HG03159 (cell line): Measurements from ENCODE around the gene HMCN2.
"Not testable (repeated sequence)": the region's sequence is repeated elsewhere in the genome, so short reads cannot be mapped to it uniquely, and the experiment has no call there.

Source experiments
- ATAC-seq: cut with Tn5 transposase; IDR thresholded peaks from one replicate; pipeline ENCODE4 v1.9.1; 2021; ENCODE audit warnings: mild to moderate bottlenecking, moderate library complexity; ENCODE audit not compliant: unreplicated experiment

The HMCN2 gene

GRCh38 chr9:130428086-130428665, 162.6 kb downstream of the HMCN2 start:
- no peak for ATAC-seq

DNA sequence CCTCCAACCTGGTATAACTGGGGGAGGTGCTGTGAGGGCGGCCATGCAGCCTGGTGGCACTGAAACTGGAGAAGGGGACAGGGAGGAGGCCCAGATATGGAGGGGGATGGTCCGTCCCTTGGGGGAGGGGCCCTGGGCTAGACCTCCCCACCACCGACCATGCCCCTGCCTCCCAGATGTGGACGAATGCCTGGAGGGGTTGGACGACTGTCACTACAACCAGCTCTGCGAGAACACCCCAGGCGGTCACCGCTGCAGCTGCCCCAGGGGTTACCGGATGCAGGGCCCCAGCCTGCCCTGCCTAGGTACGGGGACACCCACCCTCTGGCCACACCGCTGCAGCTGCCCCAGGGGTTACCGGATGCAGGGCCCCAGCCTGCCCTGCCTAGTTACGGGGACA, 163.8 kb downstream of the HMCN2 start:
- no peak for ATAC-seq

DNA sequence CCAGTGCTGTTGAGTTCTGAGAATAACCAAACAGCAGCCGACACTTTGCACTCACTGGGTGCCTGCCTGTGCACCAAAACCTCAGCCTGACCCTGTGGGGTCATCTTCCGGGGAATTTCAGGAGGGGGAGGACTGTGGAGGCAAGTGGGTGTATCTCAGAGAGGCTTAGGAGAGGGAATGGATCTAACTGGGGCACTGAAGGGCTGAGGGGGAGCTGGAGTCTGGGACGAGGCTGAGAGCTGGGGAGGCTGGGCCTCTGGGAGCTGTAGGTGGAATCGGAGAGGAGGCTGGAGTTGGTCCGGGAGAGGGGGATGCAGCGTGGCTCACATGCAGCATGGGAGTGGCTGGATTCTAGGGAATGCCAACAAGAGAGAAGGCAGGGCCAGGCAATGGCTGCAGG, 164.3 kb downstream of the HMCN2 start:
- ATAC-seq = no peak

- ATAC-seq = no peak
Observed at GRCh38 chr9:130430232-130430631, 164.7 kb downstream of the HMCN2 start.

GRCh38 chr9:130430734-130431535, 165.4 kb downstream of the HMCN2 start:
- ATAC-seq = no peak

DNA sequence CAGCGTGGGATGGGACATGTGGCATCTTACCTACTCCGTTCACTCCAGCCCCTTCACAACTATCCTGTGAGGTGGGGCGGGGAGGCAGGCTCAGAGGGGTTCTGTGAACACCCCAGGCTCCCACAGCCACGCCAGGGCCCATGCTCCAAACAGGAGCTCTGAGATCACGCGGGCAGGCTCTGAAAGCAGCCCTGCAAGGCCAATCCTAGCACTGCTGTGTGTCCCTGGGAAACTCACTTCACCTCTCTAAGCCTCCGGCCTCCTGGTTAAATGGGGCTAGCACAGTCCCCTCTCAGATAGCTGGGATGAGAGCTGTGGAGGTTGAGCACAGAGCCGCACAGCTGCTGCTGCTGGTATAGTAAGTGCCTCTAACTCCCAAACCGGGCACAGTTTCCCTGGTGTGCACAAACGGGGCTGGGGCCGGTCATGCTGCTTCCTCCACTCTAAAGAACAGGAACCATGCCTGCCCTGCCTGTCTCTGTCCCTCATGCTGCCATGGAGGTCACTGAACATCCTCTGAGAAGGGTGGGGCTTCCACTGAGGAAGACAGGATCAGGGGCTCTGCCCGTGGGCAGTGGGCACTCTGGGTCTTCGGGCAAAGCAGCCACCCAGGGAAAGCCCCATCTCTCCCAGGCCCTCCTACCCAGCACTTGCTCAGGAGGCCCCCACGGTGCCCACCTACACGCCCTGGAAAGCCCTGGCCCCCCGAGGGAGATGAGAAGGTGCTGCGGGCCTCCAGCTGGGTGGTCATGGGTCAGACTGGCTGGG, 166.2 kb downstream of the HMCN2 start:
- no peak for ATAC-seq

DNA sequence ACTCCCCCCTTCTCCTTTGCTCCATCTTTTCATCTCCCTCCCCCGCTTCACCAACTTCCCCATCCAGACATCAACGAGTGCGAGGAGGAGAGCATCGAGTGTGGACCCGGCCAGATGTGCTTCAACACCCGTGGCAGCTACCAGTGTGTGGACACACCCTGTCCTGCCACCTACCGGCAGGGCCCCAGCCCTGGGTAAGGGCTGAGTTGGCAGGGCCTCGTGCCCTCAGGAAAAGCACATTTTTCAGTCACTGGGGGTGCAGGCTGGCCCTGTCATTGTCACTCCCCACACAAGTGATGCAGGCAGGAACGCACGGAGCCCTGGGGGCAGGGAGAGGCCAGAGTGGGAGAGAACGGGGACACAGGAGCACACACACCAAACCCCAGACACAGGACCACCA, 166.8 kb downstream of the HMCN2 start:
- no peak for ATAC-seq

- ATAC-seq = no peak
Observed at GRCh38 chr9:130432796-130433167, 167.2 kb downstream of the HMCN2 start.

DNA sequence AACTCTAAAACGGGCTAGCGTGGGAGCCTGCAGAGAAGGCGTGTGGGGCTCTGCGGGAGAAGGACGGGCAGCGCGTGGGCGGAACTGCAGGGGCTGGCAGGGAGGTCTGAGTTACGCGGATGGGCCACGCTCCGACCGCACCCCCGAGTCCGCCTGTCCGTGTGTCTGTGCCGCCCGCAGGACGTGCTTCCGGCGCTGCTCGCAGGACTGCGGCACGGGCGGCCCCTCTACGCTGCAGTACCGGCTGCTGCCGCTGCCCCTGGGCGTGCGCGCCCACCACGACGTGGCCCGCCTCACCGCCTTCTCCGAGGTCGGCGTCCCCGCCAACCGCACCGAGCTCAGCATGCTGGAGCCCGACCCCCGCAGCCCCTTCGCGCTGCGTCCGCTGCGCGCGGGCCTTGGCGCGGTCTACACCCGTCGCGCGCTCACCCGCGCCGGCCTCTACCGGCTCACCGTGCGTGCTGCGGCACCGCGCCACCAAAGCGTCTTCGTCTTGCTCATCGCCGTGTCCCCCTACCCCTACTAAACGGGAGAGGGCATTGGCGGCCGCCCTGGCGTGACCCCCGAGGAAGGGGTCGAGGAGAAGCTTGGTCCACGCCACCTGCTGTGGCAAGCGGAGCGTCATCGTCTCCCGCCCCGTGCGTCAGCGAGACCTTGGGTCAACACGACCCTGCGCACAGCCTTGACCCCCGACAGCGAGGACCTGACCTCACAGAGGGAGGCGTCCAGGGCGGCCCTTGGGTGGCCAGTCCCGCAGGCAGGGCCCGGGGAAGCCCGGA, 167.8 kb downstream of the HMCN2 start:
- no peak for ATAC-seq

- no peak for ATAC-seq
Observed at GRCh38 chr9:130433947-130434262, 168.3 kb downstream of the HMCN2 start.

GRCh38 chr9:130434656-130435055, 169.1 kb downstream of the HMCN2 start:
- not testable (repeated sequence) for ATAC-seq

GRCh38 chr9:130437011-130437789, 171.6 kb downstream of the HMCN2 start:
- ATAC-seq = no peak

DNA sequence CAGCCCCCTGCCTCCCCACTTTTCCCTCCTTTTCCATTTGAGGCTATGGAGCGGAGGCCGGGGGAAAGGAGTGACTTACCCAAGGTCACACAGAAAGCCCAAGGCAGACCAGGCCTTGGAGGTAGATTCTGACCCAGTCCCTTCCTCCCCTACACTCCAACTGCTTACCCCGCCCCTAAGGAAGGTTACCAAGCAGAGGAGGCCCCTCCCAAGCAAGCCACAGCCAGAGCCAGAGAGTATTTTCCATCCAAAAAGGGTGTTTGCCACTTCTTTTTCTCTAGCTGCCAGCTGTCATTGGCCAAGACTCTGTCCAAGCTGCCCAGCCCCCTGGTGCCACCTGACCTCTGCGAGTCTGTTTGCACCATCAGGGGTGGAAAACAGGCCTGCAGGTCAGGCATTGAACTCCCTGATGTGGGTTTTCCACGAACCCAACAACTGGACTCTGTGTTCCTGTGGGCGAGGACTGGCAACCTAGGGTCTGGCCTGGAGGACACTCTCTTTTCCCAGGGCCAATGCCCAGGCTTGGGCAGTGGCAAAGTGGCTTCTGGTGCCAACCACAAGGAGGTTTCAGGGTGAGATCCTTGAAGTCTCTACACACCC, 172.9 kb downstream of the HMCN2 start:
- no peak for ATAC-seq

DNA sequence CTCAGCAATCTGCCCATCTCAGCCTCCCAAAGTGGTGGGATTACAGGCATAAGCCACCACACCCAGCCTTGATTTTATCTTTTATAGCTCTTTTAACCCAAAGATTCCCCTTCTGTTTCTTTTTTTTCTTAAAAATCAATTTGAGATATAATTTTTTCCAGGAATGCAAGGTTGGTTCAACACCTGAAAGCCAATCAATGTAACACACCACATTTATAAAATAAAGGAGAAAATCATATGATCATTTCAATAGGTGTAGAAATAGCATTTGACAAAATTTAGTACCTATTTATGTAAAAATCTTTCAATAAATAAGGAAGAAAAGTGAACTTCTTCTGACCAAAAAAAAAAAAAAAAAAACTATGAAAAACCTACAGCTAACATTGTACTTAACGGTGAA, 175.5 kb downstream of the HMCN2 start:
- no peak for ATAC-seq

GRCh38 chr9:130442746-130443455, 177.3 kb downstream of the HMCN2 start:
- ATAC-seq = no peak

DNA sequence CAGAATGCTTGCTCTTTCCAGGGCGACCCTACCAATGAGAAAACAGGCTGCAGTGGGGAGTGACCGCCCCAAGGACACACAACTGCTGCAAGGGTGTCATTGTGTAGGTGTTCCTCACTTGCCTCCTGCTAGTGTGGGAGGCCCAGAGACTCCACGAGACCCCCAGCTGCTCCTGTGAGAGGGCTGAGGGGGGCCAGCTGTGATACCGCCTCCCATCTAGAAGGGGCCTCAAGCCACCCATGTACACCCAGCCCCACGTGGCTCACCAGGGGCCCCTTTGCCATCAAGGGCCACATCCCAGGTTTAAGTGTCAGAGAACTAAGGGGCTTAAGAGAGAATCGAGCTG, 177.9 kb downstream of the HMCN2 start:
- no peak for ATAC-seq

DNA sequence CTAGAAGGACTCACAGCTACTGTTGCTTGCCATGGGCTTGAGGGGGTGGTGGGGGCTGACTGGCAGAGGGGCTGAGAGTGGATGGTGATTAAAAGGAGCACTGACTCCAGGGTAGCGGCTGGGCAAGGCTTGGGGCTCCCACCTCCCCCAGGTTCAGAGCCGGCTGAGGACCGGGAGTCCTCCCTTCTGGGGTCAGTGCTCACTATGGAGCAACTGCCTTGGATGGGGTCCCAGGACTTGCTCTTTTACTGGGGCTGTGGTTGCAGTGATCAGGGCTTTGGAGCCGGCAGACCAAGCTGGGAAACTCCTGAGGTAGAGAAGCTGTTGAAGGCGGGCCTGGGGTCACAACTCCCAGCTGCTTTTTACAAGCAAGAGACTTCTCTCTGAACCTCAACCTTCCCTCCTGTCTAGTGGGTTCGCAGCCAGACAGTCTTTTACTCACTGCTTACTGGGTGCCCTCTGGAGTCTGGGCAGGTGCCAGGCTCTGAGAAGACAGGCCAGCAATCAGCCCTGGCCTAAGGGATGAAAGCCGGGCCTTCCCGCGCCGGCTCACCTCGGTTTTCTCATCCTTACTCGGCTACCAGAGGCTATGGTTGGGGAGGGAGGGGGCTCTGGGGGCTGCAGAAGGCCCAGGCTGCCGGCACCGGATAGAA, 178.4 kb downstream of the HMCN2 start:
- no peak for ATAC-seq

- no peak for ATAC-seq
Observed at GRCh38 chr9:130444565-130445221, 179.1 kb downstream of the HMCN2 start, which contains the start of gene ASS1. ASS1 (plus strand) TSS chr9:130444961; CDS start chr9:130452229, 7,268 bp downstream.
